ENCODE results near the gene RNF26.
"Not testable (repeated sequence)": the region's sequence is repeated elsewhere in the genome, so short reads cannot be mapped to it uniquely, and the experiment has no call there.

Gene RNF26

GRCh38 chr11:119380160-119380826, 46.0 kb downstream of the RNF26 start:
- in situ Hi-C loops (cut with HindIII; ENCODE audit: low sequenced_read_pairs) = no loop called here

DNA sequence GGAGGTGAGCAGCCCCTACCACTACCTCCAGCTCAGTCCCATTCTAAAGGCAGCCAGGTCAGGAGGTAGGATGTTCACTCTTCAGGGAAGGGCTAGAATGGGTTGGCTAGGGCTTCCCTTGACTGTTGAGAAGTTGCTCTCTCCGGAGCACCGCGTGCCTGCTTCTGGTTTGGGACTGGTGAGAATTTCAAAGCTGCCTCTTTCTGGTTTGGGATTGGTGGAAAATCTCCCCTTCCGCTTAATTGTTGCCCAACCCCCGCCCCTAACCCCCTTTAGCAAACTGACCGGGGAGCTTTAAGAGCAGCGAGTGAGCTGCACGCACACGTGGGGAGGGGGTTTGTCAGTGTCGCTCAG, 46.5 kb downstream of the RNF26 start:
- in situ Hi-C loops (cut with HindIII; ENCODE audit: low sequenced_read_pairs) = no loop called here

DNA sequence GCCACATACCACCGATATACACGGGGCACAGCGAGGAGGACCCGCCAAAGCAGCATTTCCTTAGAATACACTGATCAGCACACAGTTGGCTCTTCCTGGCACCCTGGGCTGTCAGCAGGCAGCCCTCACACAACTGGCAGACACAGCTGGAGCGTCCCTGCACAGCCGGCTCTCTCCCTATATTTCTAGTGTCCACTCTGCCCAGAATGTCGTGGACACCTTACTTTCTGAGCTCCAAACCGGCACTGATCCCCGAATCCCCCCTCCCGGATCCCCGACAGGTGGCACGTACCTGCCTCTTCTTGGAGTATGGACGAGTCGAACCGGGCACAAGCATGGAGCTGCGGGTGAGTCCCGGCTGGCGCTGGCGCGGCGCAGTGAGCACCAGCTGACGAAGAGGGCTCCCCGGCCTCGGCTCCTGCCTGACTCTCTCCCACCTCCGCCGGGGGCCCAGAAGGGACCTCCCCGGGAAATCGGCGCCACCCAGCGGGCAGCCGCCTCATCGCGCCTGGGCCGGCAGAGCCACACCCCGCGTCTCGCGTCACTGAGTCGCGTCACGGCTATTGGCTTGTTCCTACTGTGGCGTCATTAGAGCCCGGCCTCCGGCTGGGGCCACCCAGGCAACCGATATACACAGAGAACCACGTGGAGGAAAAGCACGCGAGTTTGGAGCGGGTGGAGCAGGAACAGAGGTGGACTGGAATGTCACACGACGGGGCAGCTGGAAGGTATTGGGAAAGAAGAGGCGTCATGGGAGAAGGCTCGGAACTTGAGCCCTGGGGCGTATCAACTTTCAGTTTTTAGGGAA, 47.1 kb downstream of the RNF26 start, which contains the start of gene USP2:
Gene USP2 (minus strand): TSS at position 510 of the 808 bp plus-strand sequence. CDS start 8,210 bp downstream, outside the sequence.
- in situ Hi-C loops (cut with HindIII; ENCODE audit: low sequenced_read_pairs) = no loop called here

DNA sequence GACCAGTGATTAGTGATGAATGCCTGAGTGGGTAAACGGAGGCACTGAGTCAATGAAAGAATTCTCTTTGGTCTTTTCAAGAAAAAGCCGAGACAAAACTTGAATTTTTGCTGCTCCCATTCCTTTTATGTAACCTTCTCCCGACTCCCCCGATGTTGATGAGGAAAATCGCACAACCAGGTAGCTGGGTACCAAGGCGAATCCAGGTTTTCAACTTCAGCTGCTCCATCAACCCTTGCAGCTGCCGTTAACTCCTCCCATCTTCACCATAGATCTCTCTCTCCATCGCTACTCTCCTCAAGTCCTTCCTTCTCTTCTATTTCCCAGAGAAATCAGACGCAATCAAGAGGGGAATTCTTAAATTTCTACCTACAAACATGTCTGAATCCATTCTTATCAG, 47.8 kb downstream of the RNF26 start:
- in situ Hi-C loops (cut with HindIII; ENCODE audit: low sequenced_read_pairs) = no loop called here

- in situ Hi-C loops (cut with HindIII; ENCODE audit: low sequenced_read_pairs) = not testable (repeated sequence)
These were observed 48.2 kb downstream of the RNF26 start for GRCh38 chr11:119382513-119382912.

GRCh38 chr11:119384332-119384731, 50.0 kb downstream of the RNF26 start:
- in situ Hi-C loops (cut with HindIII; ENCODE audit: low sequenced_read_pairs) = no loop called here

Data from endothelial cell of hepatic sinusoid (primary cell).